Epithelial cell of proximal tubule (primary cell): ENCODE measurements around the gene TERF2IP. TPM values are rescaled to one million over a fixed set of nuclear protein-coding genes. Genes with fewer than 3 reads are reported as not detected.

Experiments used
- DNase-seq: peaks from one replicate; pipeline ENCODE4 v3.0.0-alpha.2; 2011; ENCODE audit warnings: low read depth
- H3K4me3 ChIP-seq: 2 replicates; pipeline ENCODE4 v1.5.1; 2011; ENCODE audit warnings: low read depth, mild to moderate bottlenecking, low read length
- CTCF ChIP-seq: conservative IDR thresholded peaks from 2 replicates; pipeline ENCODE4 v1.5.1; 2012; ENCODE audit warnings: low read depth, mild to moderate bottlenecking, low read length
- total RNA-seq: library from RNA; depleted of rRNA; stranded (reverse); fragments of >200 nt; gene quantifications from 2 replicates; pipeline ENCODE4 v1.2.3, GENCODE V29; 2015

TERF2IP gene
- total RNA-seq, 1 donor from 2014 or later = 35.3 TPM

GRCh38 chr16:75624921-75625334 lies 22.6 kb upstream of the TERF2IP start:
- H3K4me3 ChIP-seq = no peak overlapping the region
- no peak for TF ChIP-seq CTCF
- DNase-seq = no peak

- DNase-seq = no peak
- no peak for TF ChIP-seq CTCF
- no peak overlapping the region for H3K4me3 ChIP-seq
These were observed 20.8 kb upstream of the TERF2IP start for GRCh38 chr16:75626806-75627205.

- TF ChIP-seq CTCF = no peak
- DNase-seq = no peak
- no peak overlapping the region for H3K4me3 ChIP-seq
These were observed 19.7 kb upstream of the TERF2IP start for GRCh38 chr16:75627851-75628250.

- DNase-seq = no peak
- TF ChIP-seq CTCF = no peak
- H3K4me3 ChIP-seq = no peak overlapping the region
These were observed 19.2 kb upstream of the TERF2IP start for GRCh38 chr16:75628351-75628750.

GRCh38 chr16:75629132-75629531 lies 18.4 kb upstream of the TERF2IP start:
- TF ChIP-seq CTCF = no peak
- no peak for DNase-seq
- H3K4me3 ChIP-seq = no peak overlapping the region

- TF ChIP-seq CTCF = no peak
- no peak overlapping the region for H3K4me3 ChIP-seq
- DNase-seq = no peak
These were observed 17.5 kb upstream of the TERF2IP start for GRCh38 chr16:75630052-75630451.

GRCh38 chr16:75632857-75633256 lies 14.7 kb upstream of the TERF2IP start:
- no peak for TF ChIP-seq CTCF
- H3K4me3 ChIP-seq = no peak overlapping the region
- no peak for DNase-seq
